ENCODE data around the gene TWF1. TPM values are rescaled to one million over a fixed set of nuclear protein-coding genes. Genes with fewer than 3 reads are reported as not detected.

TWF1 gene
- total and polyA plus RNA-seq, 2 of the 4 experiments (the other 2 are of a cell fraction): 67.0 to 141 TPM

DNA sequence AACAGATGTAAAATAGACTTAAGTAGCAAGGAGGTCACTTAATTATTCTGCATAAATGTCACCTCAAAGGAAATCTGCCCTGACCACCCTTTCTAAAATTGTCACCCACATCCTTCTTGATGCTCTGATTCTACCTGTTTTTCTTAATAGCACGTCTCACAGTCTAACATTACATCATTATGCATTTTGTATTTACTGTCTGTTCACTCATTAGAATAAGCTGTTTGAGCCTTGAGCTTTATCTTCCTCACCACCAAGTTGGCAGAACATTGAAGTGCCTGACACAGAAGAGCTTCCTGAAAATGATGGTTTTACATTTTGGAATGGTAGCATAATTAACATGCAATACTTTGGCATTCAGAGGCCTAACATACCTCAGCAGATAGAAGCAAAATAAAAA, 21.0 kb upstream of the TWF1 start:
- Histone ChIP-seq H4K5ac (ENCODE audit: low read depth, low read length) (no peak overlapping the region), H3K4me3 (ENCODE audit: insufficient read depth, low read depth, low read length) (no peak overlapping the region), H3K27ac (ENCODE audit: insufficient read depth, low read length) (no peak overlapping the region), H3K9me1 (ENCODE audit: insufficient read depth, low read length) (no peaks in the 10 kb centered on the region), H3K4me1 (ENCODE audit: control insufficient read depth, insufficient read depth, low read length) (peaks cover 2% of the 10 kb centered on the region; the same call in 1 of the 2 replicates), H2BK5ac (ENCODE audit: low read depth, low read length, poor library complexity, severe bottlenecking) (no peak overlapping the region), H3K4ac (ENCODE audit: low read depth, low read length) (no peak overlapping the region), H3K18ac (ENCODE audit: low read depth, low read length) (no peak overlapping the region), H3K79me1 (ENCODE audit: low read depth in 1 of 2, low read length in 2 of 2) (no peaks in the 10 kb centered on the region), H3K9ac (ENCODE audit: low read depth, low read length) (no peak overlapping the region), H3K14ac (replicated peaks; ENCODE audit: low read depth, low read length) (no peak overlapping the region), H2AK9ac (replicated peaks; ENCODE audit: low read depth, low read length, poor library complexity) (no peak overlapping the region), H2AK5ac (ENCODE audit: low read depth, low read length) (no peak overlapping the region), H3K56ac (ENCODE audit: extremely low read depth, insufficient read depth, low read length) (no peak overlapping the region), H2BK15ac (ENCODE audit: low read depth, low read length) (no peak overlapping the region), H4K8ac (ENCODE audit: low read depth in 2 of 2, low read length in 2 of 2) (no peak overlapping the region), H3K27me3 (ENCODE audit: control insufficient read depth, insufficient read depth, low read length) (no peaks in the 10 kb centered on the region), H3K9me3 (ENCODE audit: control insufficient read depth, insufficient read depth, low read length) (no peaks in the 10 kb centered on the region), H3K36me3 (ENCODE audit: control insufficient read depth, insufficient read depth, low read length) (no peaks in the 10 kb centered on the region), H2BK120ac (ENCODE audit: low read depth, low read length) (no peak overlapping the region), H4K91ac (ENCODE audit: insufficient read depth, low read depth, low read length) (no peak overlapping the region), H3K4me2 (ENCODE audit: low read depth, low read length) (no peak overlapping the region), H2AFZ (replicated peaks; ENCODE audit: low read length, poor library complexity) (no peak overlapping the region), H4K20me1 (ENCODE audit: insufficient read depth, low read length) (no peaks in the 10 kb centered on the region), H3K23ac (ENCODE audit: low read depth, low read length) (no peak overlapping the region), H2BK20ac (ENCODE audit: low read depth, low read length) (no peak overlapping the region)
- no peak for TF ChIP-seq POLR2A (IDR thresholded peaks at IDR 0.05; ENCODE audit: low read depth, low read length)
- no peak for TF ChIP-seq NFE2L2 (IDR thresholded peaks at IDR 0.05; ENCODE audit: low read depth, low read length)
- TF ChIP-seq CHD1 (IDR thresholded peaks at IDR 0.05; ENCODE audit: low read depth, low read length): no peak
- in situ Hi-C loops (cut with MboI; ENCODE audit: low sequenced_read_pairs): no loop called here
- WGBS, 2 experiments (ENCODE audit: extremely low coverage in 2 of 2, insufficient read length in 1 of 2): no CpG with 5 or more reads among the region's 1 CpG
- ChIA-PET CTCF (no interaction called here), POLR2A (ENCODE audit: unreplicated experiment) (no interaction called here)
- ATAC-seq (ENCODE audit: low read depth) (no peak), DNase-seq (no peak)
- intact Hi-C loops (cut with micrococcal nuclease): no loop called here
- dilution Hi-C loops (cut with HindIII; ENCODE audit: low sequenced_read_pairs, unreplicated experiment): no loop called here
- no TSS peak for BruUV-seq (replicated peaks)
